ENCODE data around the gene PECR. TPM values are rescaled to one million over a fixed set of nuclear protein-coding genes. Genes with fewer than 3 reads are reported as not detected.

The PECR gene
- total RNA-seq, 1 donor from 2014 or later = 21.2 TPM

DNA sequence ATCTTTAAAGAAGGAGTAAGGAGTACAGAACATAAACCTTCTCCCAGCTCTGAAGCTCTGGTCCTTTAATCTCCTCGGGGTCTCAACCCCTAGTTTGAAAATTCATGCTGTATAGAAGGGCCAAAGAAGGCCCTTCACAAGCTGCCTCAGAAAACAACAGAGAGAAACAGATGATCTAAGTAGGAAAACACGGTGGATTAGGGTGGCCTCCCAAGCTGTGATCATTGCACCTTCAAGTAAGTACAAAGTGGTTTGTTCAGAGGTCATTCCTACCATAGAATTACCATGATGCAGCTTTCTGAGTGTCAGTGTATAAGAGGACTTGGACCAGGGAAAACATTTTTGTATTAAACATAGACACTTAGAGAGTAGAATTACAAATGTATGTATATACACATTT lies 11.0 kb upstream of the PECR start:
- no peaks in the 10 kb centered on the region for H4K20me1 ChIP-seq (ENCODE audit: low read depth)
- peaks cover 6% of the 10 kb centered on the region for H3K36me3 ChIP-seq

DNA sequence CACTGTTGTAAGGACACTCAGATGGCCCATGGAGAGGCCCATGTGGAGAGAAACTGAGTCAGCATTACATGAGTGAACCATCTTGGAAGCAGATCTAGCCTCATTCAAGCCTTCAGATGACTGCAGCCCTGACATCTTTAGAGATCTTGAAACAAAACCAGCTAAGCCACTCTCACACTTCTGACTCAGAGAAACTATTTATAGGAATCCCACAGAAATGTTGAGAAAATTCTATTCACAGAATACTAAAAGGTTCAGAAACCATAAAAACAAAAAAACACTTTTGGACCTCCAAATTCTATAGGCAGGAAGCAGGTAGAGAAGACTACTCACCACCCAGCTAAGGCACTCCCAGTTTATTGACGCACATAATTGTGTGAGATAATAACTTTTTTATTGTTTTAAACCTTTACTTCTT lies 8.8 kb upstream of the PECR start:
- no peaks in the 10 kb centered on the region for H3K27me3 ChIP-seq
- H3K27ac Mint-ChIP-seq = no peak overlapping the region
- TF ChIP-seq, protein P1, sequence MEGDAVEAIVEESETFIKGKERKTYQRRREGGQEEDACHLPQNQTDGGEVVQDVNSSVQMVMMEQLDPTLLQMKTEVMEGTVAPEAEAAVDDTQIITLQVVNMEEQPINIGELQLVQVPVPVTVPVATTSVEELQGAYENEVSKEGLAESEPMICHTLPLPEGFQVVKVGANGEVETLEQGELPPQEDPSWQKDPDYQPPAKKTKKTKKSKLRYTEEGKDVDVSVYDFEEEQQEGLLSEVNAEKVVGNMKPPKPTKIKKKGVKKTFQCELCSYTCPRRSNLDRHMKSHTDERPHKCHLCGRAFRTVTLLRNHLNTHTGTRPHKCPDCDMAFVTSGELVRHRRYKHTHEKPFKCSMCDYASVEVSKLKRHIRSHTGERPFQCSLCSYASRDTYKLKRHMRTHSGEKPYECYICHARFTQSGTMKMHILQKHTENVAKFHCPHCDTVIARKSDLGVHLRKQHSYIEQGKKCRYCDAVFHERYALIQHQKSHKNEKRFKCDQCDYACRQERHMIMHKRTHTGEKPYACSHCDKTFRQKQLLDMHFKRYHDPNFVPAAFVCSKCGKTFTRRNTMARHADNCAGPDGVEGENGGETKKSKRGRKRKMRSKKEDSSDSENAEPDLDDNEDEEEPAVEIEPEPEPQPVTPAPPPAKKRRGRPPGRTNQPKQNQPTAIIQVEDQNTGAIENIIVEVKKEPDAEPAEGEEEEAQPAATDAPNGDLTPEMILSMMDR (IDR thresholded peaks at IDR 0.05) = no peak
- TF ChIP-seq EZH2phosphoT487 (IDR thresholded peaks at IDR 0.05) = no peak
- TF ChIP-seq EZH2 (IDR thresholded peaks at IDR 0.05) = no peak

More for the DNA sequence above, 11.0 kb upstream of the PECR start:
- TF ChIP-seq EZH2phosphoT487 (IDR thresholded peaks at IDR 0.05) = no peak
- TF ChIP-seq, protein P1 (IDR thresholded peaks at IDR 0.05) = no peak
- no peak for TF ChIP-seq EZH2 (IDR thresholded peaks at IDR 0.05)
- Histone ChIP-seq H2AFZ (replicated peaks) (no peak overlapping the region), H3K4me1 (no peaks in the 10 kb centered on the region), H3K4me2 (no peak overlapping the region), H3K9me3 (ENCODE audit: low read depth) (no peaks in the 10 kb centered on the region), H3F3A (ENCODE audit: low read depth) (no peaks in the 10 kb centered on the region), H3K4me3 (no peak overlapping the region), H3K27me3 (no peaks in the 10 kb centered on the region), H3K79me2 (ENCODE audit: low read depth) (peaks cover 9% of the 10 kb centered on the region), H3K9ac (no peak overlapping the region), H3K27ac (no peak overlapping the region)
- Mint-ChIP-seq H3K27ac (no peak overlapping the region), H3K9me3 (no peaks in the 10 kb centered on the region), H3K27me3 (ENCODE audit: insufficient read depth, low read depth) (no peaks in the 10 kb centered on the region), H3K4me1 (no peaks in the 10 kb centered on the region), H3K4me3 (no peak overlapping the region), H3K36me3 (peaks cover 21% of the 10 kb centered on the region)
- DNase-seq (ENCODE audit: low spot score) = no peak

DNA sequence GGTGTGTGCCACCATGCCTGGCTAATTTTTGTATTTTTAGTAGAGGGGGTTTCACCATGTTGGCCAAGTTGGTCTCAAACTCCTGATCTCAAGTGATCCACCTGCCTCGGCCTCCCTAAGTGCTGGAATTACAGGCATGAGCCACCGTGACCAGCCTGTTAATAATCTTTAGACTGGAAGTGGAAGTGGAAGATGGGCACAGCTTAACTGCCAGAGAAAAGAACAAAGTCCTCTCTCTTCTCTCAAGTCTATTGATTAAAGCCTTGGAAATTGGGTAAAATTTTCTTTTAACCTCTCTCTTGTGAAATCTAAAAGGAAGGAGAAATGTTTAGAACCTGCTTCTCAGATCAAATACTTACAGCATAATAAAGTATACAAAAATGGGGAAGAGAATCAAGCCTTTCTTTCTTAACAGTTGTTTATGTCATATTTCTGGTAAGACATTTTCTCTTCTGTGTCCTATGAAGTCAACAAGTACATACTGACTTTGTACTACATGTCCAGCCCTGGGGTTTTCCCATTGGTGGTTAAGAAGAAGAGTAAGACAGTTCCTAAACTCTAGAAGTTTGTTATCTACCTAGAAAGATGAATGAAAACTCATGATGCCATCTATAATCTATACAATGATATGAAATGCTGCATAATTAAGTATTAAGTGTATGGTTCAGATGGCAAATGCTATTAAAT lies 4.7 kb upstream of the PECR start:
- Mint-ChIP-seq H3K27ac (no peak overlapping the region), H3K9me3 (no peaks in the 10 kb centered on the region), H3K27me3 (ENCODE audit: insufficient read depth, low read depth) (no peaks in the 10 kb centered on the region), H3K4me1 (peaks cover 41% of the 10 kb centered on the region), H3K4me3 (no peak overlapping the region), H3K36me3 (peaks cover 22% of the 10 kb centered on the region)
- H3K27ac ChIP-seq = no peak overlapping the region
- H3K4me2 ChIP-seq = no peak overlapping the region
- TF ChIP-seq EZH2phosphoT487 (IDR thresholded peaks at IDR 0.05) = no peak
- no peak for TF ChIP-seq EZH2 (IDR thresholded peaks at IDR 0.05)
- TF ChIP-seq, protein P1 (IDR thresholded peaks at IDR 0.05) = no peak
- H3F3A ChIP-seq (ENCODE audit: low read depth) = peaks cover 36% of the 10 kb centered on the region
- H3K9me3 ChIP-seq (ENCODE audit: low read depth) = no peaks in the 10 kb centered on the region
- H3K4me3 ChIP-seq = no peak overlapping the region
- no peak for DNase-seq (ENCODE audit: low spot score)
- H3K9ac ChIP-seq = no peak overlapping the region
- no peaks in the 10 kb centered on the region for H3K27me3 ChIP-seq
- peaks cover 64% of the 10 kb centered on the region for H3K79me2 ChIP-seq (ENCODE audit: low read depth)
- peaks cover 4% of the 10 kb centered on the region for H3K36me3 ChIP-seq
- no peak overlapping the region for H2AFZ ChIP-seq (replicated peaks)
- peaks cover 9% of the 10 kb centered on the region for H4K20me1 ChIP-seq (ENCODE audit: low read depth)
- peaks cover 37% of the 10 kb centered on the region for H3K4me1 ChIP-seq

More for the DNA sequence above, 8.8 kb upstream of the PECR start:
- Histone ChIP-seq H2AFZ (replicated peaks) (no peak overlapping the region), H3K9me3 (ENCODE audit: low read depth) (no peaks in the 10 kb centered on the region), H3K4me2 (no peak overlapping the region), H3K27ac (no peak overlapping the region), H3K36me3 (peaks cover 4% of the 10 kb centered on the region), H4K20me1 (ENCODE audit: low read depth) (peaks cover under 1% of the 10 kb centered on the region), H3K4me3 (no peak overlapping the region), H3K4me1 (peaks cover 5% of the 10 kb centered on the region), H3F3A (ENCODE audit: low read depth) (no peaks in the 10 kb centered on the region), H3K79me2 (ENCODE audit: low read depth) (peaks cover 32% of the 10 kb centered on the region), H3K9ac (no peak overlapping the region)
- no peaks in the 10 kb centered on the region for H3K27me3 Mint-ChIP-seq (ENCODE audit: insufficient read depth, low read depth)
- no peak for DNase-seq (ENCODE audit: low spot score)
- no peak overlapping the region for H3K4me3 Mint-ChIP-seq
- H3K4me1 Mint-ChIP-seq = peaks cover 6% of the 10 kb centered on the region
- H3K36me3 Mint-ChIP-seq = peaks cover 19% of the 10 kb centered on the region
- H3K9me3 Mint-ChIP-seq = no peaks in the 10 kb centered on the region

Measured in neural progenitor cell (in vitro differentiated cells).